GM19463 (cell line): ENCODE measurements around the gene GOSR2.
A peak's percentile ranks its signal among the peaks of the same experiment; 100 is the strongest.
"Not testable (repeated sequence)": the region's sequence is repeated elsewhere in the genome, so short reads cannot be mapped to it uniquely, and the experiment has no call there.

Experiments used
- ATAC-seq: cut with Tn5 transposase; IDR thresholded peaks from one replicate; pipeline ENCODE4 v1.9.1; 2021; ENCODE audit warnings: mild to moderate bottlenecking, moderate library complexity; ENCODE audit not compliant: unreplicated experiment

Gene GOSR2

GRCh38 chr17:46892192-46892703 lies 30.7 kb upstream of the GOSR2 start:
- no peak for ATAC-seq

GRCh38 chr17:46894024-46894423 lies 28.9 kb upstream of the GOSR2 start:
- no peak for ATAC-seq

GRCh38 chr17:46894476-46895151 lies 28.3 kb upstream of the GOSR2 start:
- no peak for ATAC-seq

- ATAC-seq, result no peak
These were observed 27.8 kb upstream of the GOSR2 start for GRCh38 chr17:46895171-46895570.

GRCh38 chr17:46896991-46897390 lies 26.0 kb upstream of the GOSR2 start:
- no peak for ATAC-seq

GRCh38 chr17:46898364-46898763 lies 24.6 kb upstream of the GOSR2 start:
- ATAC-seq, result no peak

- ATAC-seq, result no peak
These were observed 24.1 kb upstream of the GOSR2 start for GRCh38 chr17:46898860-46899259.

- no peak for ATAC-seq
These were observed 21.7 kb upstream of the GOSR2 start for GRCh38 chr17:46901291-46901690.

GRCh38 chr17:46903762-46904672 lies 18.9 kb upstream of the GOSR2 start:
- ATAC-seq, result no peak

- ATAC-seq, result no peak
These were observed 14.8 kb upstream of the GOSR2 start for GRCh38 chr17:46908068-46908737.

GRCh38 chr17:46910179-46910927 lies 12.6 kb upstream of the GOSR2 start:
- no peak for ATAC-seq

- no peak for ATAC-seq
These were observed 11.6 kb upstream of the GOSR2 start for GRCh38 chr17:46911311-46911710.

- no peak for ATAC-seq
These were observed 7.4 kb upstream of the GOSR2 start for GRCh38 chr17:46915596-46915995.

- no peak for ATAC-seq
These were observed 6.7 kb upstream of the GOSR2 start for GRCh38 chr17:46916211-46916610.

- no peak for ATAC-seq
These were observed 6.3 kb upstream of the GOSR2 start for GRCh38 chr17:46916623-46917022.

- no peak for ATAC-seq
These were observed 5.9 kb upstream of the GOSR2 start for GRCh38 chr17:46917041-46917440.

GRCh38 chr17:46917516-46917915 lies 5.4 kb upstream of the GOSR2 start:
- no peak for ATAC-seq

- ATAC-seq, result not testable (repeated sequence)
These were observed 998 bp upstream of the GOSR2 start for GRCh38 chr17:46921962-46922361.

- ATAC-seq, result peak; percentile 13
These were observed 515 bp upstream of the GOSR2 start for GRCh38 chr17:46922487-46922803.

GRCh38 chr17:46925185-46925868 lies 2.4 kb downstream of the GOSR2 start:
- ATAC-seq, result no peak
